ENCODE measurements around the gene HDAC4. TPM values are rescaled to one million over a fixed set of nuclear protein-coding genes. Genes with fewer than 3 reads are reported as not detected.

The HDAC4 gene
- total and polyA plus RNA-seq, 9 of the 15 experiments (the other 6 are each of a cell fraction or from before 2014, with no cell fraction given): 0.11 to 20.2 (median 4.0) TPM

GRCh38 chr2:239252801-239253200 is 148.0 kb downstream of the HDAC4 start:
- no peak overlapping the region for H2AFZ ChIP-seq (ENCODE audit: low read depth, low read length)
- no peaks in the 10 kb centered on the region for H3K27me3 ChIP-seq (ENCODE audit: control insufficient read depth in 2 of 2, insufficient read depth in 2 of 2, low read length in 2 of 2)
- no peak overlapping the region for H3K9ac ChIP-seq (ENCODE audit: insufficient read depth in 1 of 2, low read depth in 2 of 2, low read length in 2 of 2)
- DNase-seq (ENCODE audit: extremely low read depth in 1 of 4, low spot score in 3 of 4) (no peak), FAIRE-seq (no peak), ATAC-seq (no peak)
- ChIA-PET CTCF (ENCODE audit: low intra/inter-chr PET ratio) (no interaction called here), POLR2A (no interaction called here)
- peaks cover 12 to 18% of the 10 kb centered on the region in 2 experiments for H3K4me1 ChIP-seq (replicated peaks in 1 of 2; ENCODE audit: control insufficient read depth in 2 of 2, insufficient read depth in 2 of 2, low read length in 2 of 2)
- no TSS peak for BruUV-seq (replicated peaks)
- no peak overlapping the region for H3K27ac ChIP-seq (ENCODE audit: extremely low read depth, low read depth, low read length)
- no peaks in the 10 kb centered on the region for H3K36me3 ChIP-seq (ENCODE audit: control insufficient read depth, insufficient read depth, low read length)
- in situ Hi-C loops (cut with MboI): no loop called here
- intact Hi-C loops (cut with micrococcal nuclease): no loop called here
- no peaks in the 10 kb centered on the region for H4K20me1 ChIP-seq (replicated peaks; ENCODE audit: control insufficient read depth, insufficient read depth, low read length)
- TF ChIP-seq ZFP36 (IDR thresholded peaks at IDR 0.05; ENCODE audit: low read depth, low read length, partially characterized antibody) (no peak), SP2 (IDR thresholded peaks at IDR 0.05; ENCODE audit: extremely low read depth, low read depth, low read length, poor library complexity, severe bottlenecking) (no peak), VEZF1 (CRISPR knock-in tag; IDR thresholded peaks at IDR 0.05) (no peak), CEBPZ (IDR thresholded peaks at IDR 0.05; ENCODE audit: borderline replicate concordance, low read depth, low read length) (no peak), MTA2 (IDR thresholded peaks at IDR 0.05; ENCODE audit: low read depth) (no peak), POLR2B (IDR thresholded peaks at IDR 0.05; ENCODE audit: low read depth, partially characterized antibody) (no peak), ERF (CRISPR knock-in tag; IDR thresholded peaks at IDR 0.05) (no peak), SRF (CRISPR knock-in tag; IDR thresholded peaks at IDR 0.05) (no peak), TSC22D4 (tag; IDR thresholded peaks at IDR 0.05) (no peak)
- TF ChIP-seq, protein P1, sequence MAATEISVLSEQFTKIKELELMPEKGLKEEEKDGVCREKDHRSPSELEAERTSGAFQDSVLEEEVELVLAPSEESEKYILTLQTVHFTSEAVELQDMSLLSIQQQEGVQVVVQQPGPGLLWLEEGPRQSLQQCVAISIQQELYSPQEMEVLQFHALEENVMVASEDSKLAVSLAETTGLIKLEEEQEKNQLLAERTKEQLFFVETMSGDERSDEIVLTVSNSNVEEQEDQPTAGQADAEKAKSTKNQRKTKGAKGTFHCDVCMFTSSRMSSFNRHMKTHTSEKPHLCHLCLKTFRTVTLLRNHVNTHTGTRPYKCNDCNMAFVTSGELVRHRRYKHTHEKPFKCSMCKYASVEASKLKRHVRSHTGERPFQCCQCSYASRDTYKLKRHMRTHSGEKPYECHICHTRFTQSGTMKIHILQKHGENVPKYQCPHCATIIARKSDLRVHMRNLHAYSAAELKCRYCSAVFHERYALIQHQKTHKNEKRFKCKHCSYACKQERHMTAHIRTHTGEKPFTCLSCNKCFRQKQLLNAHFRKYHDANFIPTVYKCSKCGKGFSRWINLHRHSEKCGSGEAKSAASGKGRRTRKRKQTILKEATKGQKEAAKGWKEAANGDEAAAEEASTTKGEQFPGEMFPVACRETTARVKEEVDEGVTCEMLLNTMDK (IDR thresholded peaks at IDR 0.05; ENCODE audit: borderline replicate concordance, insufficient read depth, low read depth, low read length, poor library complexity, severe bottlenecking): no peak
- peaks cover 50% of the 10 kb centered on the region for H3K79me2 ChIP-seq (ENCODE audit: control insufficient read depth, insufficient read depth, low read length)
- H3K4me2 ChIP-seq (ENCODE audit: insufficient read depth, low read length): no peak overlapping the region
- WGBS (ENCODE audit: insufficient coverage, low coverage, missing lambda C conversion rate): 87% methylated on average over 12 of the region's 19 CpGs
- no peaks in the 10 kb centered on the region for H3K9me1 ChIP-seq (ENCODE audit: control insufficient read depth, insufficient read depth, low read length)
- H3K9me3 ChIP-seq (replicated peaks; ENCODE audit: control insufficient read depth, insufficient read depth, low read depth, low read length): no peaks in the 10 kb centered on the region
- H3K4me3 ChIP-seq: no peak overlapping the region
